Astrocyte of the hippocampus (primary cell): ENCODE results near the gene CLDN6.
"Not testable (repeated sequence)": the region's sequence is repeated elsewhere in the genome, so short reads cannot be mapped to it uniquely, and the experiment has no call there.

Source experiments
- DNase-seq: peaks from one replicate; pipeline ENCODE4 v3.0.0; 2011; ENCODE audit warnings: low read depth, low spot score

Gene CLDN6

DNA sequence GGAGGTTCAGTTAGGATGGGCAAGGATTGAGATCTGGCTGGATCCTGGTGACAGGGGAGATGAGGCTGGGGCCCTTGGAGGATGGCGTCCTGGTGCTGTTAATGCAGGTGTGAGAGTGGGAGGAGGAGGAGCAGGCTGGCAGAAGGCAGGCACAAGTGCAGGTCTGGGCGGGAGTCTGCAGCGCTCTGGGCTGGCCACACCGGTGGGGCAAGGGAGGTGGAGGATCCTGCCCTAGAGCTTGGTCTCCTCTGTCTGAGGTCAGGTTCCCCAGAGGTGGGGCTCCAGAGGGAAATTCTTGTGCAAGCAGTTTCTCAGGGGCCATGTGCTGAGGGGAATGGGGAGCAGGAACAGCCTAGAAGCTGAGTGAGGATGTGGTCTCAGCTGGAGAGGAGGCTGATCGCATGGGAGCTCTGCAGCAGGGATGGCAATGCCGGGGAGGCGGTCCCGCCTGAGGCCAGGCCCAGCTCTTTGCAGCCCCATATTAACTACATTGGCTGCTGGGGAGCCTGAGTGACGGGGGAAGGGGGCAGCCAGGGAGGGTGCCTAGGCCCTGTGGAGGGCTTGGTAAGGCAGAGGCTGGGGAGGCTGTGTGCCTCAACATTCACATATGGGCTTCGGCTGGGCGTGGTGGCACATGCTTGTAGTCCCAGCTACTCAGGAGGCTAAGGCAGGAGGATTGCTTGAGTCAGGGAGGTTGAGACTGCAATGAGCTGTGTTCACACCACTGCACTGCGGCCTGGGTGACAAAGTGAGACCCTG lies 34.8 kb upstream of the CLDN6 start:
- DNase-seq: not testable (repeated sequence)

DNA sequence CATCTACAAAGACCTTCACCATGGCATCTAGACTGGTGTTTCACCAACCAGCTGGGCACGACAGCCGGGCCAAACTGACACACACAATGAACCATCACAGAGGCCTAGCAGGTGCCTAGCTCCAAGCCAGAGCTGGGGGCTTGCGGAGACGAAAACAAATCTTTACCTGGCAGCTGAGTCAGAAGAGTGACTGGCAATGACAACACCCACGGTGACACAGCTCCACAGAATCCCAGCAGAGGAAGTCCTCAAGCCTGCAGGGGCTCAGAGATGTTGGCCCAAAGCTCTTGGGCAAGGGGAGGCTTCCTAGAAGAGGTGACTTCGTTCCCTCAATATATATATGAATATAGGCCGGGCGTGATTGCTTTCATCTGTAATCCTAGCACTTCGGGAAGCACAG lies 33.5 kb upstream of the CLDN6 start:
- DNase-seq: no peak

DNA sequence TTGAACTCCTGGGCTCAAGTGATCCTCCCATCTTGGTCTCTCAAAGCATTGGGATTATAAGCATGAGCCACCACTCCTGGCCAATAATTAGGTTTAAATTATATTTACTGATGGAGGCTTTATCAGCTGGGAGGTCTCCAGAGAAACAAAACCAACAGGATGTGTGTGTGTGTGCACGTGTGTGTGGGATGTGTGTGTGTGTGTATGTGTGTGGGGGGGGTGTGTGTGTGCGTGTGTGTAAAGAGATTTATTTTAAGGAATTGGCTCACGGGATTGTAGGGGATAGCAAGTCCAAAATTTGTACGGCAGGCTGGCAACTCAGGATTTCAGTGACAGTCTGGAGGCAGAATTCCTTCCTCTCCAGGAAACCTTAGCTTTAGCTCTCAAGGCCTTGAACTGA lies 33.0 kb upstream of the CLDN6 start:
- DNase-seq: no peak

DNA sequence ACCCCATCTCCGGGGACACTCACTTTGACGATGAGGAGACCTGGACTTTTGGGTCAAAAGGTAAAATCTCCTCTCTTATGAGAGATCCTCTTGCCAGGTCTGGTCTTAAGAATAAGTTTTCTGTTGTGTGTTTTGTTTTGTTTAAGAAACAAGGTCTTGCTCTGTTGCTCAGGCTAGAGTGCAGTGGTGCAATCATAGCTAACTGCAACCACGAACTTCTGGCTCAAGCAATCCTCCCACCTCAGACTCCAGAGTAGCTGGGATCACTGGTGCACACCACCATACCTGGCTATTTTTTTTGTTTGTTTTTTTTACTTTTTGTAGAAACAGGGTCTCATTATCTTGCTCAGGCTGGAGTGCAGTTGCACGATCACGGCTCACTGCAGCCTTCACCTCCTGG lies 32.5 kb upstream of the CLDN6 start:
- DNase-seq: no peak

DNA sequence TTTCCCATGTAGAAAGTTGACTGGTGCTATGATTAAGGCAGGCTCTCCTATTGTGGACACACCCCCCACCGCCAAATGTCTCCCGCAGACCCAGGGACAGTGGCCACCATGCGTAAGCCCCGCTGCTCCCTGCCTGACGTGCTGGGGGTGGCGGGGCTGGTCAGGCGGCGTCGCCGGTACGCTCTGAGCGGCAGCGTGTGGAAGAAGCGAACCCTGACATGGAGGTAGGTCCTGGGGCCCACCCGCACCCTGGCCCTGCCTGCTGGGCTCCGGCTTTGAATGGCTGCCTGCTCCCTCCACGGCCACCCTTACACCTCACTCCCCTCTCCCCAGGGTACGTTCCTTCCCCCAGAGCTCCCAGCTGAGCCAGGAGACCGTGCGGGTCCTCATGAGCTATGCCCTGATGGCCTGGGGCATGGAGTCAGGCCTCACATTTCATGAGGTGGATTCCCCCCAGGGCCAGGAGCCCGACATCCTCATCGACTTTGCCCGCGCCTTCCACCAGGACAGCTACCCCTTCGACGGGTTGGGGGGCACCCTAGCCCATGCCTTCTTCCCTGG lies 32.0 kb upstream of the CLDN6 start:
- no peak for DNase-seq

DNA sequence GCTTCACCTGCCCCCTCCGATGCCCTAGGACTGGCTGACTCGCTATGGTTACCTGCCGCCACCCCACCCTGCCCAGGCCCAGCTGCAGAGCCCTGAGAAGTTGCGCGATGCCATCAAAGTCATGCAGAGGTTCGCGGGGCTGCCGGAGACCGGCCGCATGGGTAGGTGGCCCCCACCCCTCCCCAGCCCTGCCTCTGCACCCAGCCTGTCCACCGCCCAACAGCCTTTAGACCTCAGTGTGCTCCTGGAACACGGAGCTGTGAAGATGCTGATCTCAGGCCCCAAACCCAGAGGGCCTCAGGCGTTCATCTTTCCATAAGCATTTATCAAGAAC lies 29.4 kb upstream of the CLDN6 start:
- DNase-seq: no peak

DNA sequence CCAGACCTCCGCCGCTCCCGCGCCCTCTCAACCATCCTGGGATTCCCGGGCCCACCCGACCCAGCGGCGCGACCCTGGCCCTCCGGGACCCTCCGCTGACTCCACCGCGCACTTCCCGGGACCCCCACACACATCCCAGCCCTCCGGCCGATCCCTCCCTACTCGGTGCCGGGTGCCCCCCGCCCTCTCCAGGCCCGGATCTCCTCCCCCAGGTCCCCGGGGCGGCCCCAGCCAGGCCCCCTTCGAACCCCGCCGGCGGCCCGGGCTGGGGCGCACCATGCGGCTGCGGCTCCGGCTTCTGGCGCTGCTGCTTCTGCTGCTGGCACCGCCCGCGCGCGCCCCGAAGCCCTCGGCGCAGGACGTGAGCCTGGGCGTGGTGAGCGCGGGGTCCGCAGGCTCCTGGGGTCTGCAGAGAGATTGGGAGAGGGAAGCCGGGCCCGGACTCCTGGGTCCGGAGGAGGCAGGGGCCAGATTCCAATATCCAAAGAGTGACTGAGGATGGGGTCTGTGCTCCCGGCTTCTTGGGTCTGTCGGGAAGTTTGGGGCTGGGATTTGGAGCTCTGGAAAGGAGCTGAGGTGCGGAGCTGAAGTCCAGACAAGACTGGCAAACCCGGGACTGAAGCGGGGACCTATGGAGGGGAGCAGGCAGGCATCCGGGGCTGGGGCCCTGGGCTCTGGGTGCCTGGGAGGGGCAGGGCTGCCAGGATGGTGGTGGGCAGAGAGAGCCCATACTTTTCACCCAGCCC lies 28.8 kb upstream of the CLDN6 start:
- peak; percentile 11 for DNase-seq

DNA sequence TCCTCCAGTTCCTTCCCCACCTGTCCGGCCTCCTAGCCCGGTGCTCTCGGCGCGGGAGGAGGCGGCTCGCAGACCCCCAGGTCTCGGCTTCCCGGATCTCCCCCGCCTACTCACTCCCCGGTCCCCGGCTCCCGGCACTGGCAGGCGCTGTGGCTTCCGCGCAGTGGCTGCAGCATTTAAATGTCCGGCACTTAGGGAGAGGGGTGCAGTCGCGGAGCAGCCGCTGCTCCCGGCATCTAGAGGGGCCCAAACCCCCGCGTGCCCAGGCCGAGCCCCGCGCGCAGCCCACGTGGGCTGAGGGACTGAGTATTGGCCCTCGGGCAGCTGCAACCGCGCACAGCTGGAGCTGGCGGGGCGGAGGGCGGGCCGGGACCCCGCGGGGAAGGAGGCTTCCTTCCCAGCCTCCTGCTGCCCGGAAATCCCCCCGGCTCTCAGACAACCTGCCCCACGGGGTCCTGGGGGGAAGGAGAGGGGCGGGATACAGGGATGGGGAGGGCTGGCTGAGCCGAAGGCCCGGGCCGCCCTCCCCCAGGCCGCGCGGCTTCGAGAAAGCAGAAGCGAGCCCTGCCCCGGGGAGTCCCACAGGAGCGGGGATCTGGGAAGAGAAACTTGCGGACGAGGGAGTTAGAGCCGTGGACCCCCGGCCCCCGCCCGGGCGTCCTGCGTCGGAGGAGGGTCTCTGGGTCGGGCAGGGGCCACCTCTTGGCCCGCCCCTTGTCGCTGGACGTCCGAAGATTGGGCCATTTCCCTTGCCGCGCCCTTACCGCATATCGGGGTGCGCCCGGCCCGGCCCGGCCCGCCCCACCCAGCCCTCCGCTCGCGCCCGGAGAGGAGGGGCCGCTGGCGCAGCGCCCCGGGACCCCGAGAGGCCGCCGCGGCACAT lies 28.0 kb upstream of the CLDN6 start, which contains the start of gene MMP25:
Gene MMP25 (plus strand): TSS at position 804 of the 883 bp plus-strand sequence. CDS start 357 bp downstream, outside the sequence.
- DNase-seq: peak; percentile 20

DNA sequence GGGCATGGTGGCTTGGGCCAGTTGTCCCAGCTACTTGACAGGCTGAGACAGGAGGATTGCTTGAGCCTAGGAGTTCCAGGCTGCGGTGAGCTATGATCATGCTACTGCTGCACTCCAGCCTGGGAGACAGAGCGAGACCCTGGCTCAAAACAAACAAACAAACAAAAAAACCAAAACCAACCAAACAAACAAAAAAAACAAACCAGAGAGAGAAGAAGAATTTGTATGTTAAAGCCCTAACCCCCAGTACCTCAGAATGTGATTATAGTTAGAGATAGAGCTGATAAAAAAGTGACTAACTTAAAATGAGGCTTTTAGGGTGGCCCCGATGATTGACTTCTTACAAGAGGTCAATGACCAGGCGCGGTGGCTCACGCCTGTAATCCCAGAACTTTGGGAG lies 26.7 kb upstream of the CLDN6 start:
- DNase-seq: no peak

DNA sequence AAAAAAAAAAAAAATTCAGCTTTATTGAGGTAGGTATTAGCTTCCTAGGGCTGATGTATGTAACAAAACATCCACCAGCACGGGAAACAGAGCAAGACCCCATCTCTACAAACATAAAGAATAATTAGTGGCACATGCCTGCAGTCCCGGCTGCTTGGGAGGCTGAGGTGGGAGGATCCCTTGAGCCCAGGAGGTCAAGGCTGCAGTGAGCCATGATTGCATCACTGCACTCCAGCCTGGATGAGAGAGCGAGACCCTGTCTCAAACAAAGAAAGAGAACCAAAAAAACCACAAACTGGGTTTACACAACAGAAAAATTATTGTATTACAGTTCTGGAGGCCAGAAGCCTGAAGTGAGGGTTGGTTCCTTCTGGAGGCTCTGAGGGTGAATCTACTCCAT lies 24.4 kb upstream of the CLDN6 start:
- no peak for DNase-seq

DNA sequence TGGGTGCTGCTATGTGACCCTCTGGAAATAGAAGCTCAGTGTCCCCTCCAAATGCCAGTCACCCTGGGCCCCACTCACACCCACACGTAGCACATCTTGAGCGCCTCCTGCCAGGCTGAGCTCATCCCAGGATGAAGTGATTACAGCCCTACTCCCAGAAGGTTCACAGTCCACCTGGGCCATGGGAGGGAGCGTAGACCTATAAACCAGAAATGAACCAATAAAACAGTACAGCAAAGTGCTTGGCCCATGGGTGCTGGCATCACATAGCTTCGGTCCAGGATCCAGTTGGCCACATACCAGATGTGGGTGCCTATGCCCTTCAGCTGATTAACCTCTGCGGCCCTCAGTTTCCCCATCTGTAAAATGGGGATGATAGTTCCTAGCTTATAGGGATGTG lies 20.9 kb upstream of the CLDN6 start:
- DNase-seq: no peak

DNA sequence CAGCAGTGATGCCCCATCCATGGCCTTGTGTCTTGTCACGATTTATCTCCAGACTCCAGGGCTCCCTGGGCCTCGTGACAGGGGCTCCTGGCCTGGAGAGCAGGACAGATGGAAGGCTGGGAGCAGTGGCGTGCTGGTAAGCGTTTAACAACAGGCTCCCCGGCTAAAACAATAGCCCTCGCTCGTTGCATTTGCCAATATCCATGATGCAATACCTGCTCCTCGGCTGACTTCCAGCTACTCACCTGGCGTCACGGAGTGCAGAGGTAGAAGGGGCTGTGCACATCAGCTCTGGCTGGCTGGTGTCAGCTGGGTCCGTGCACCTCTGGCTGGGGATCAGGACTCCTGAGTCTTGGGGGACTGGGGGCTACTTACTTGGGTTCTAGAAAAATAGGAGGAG lies 20.3 kb upstream of the CLDN6 start:
- DNase-seq: no peak

DNA sequence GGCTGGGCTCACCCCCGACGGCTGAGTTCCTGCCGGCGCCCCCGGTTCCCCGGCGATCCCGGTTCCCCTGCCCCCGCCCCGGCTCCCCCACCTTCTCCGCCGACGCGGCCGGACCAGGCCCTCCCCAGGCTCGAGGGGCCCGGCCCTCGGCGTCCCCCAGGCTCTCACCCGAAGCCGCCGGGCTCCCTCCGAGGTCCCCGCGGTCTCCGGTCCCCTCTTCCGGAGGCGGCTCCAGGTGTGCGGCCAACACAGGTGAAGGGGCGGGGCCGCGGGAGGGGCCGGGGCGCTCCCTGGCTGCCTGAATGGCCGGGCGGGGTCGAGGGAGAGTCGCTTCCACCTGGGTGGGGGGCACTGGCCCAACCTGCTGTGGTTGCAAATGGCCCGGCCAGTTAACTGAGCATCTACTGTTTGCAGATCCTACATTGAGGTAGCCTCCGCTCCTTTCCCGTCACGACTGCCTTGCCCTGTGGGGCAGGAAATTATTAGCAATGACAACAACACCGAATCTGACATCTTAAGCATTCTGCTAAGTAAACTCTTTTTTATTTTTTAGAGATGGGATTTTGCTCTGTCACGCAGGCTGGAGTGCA lies 18.8 kb upstream of the CLDN6 start, which contains the start of gene BICDL2:
Gene BICDL2 (minus strand): TSS at position 219 of the 590 bp plus-strand sequence. CDS start 1,448 bp downstream, outside the sequence.
- no peak for DNase-seq

DNA sequence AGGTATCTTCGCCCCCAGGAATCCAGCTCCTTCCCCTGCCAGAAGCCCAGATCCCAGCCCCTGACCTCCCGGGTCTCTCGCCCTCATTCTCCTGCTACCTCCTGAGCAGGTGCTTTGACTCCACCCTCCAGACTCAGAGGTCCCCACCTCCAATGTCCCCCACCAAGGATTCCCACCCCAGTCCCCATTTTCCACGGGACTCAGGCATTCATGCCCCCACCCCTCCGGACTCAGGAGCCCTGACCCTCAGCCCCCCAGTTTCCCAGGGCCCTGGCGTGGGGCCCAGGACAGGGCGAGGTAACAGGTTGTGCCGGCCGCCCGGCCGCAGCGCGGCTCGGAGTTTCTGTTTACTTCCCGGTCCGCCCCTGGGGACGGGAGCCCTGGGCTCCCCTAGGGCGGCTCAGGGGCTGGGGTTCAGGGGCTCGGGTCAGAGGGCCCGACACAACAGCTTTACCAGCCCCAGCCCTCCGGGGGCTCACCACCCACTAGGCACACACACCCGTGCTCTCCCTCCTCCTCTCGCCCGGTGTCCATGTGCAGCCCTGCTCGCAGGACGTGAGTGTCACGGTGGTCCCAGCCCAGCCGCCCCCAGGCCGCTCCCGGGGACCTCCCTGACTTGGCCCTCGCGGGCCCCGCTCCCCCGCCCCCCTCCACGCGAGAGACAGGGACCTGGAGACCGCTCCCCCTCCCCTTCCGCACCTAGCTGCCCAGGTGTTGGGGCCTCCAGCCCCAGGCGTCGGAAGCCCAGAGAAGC lies 18.2 kb upstream of the CLDN6 start:
- no peak for DNase-seq

DNA sequence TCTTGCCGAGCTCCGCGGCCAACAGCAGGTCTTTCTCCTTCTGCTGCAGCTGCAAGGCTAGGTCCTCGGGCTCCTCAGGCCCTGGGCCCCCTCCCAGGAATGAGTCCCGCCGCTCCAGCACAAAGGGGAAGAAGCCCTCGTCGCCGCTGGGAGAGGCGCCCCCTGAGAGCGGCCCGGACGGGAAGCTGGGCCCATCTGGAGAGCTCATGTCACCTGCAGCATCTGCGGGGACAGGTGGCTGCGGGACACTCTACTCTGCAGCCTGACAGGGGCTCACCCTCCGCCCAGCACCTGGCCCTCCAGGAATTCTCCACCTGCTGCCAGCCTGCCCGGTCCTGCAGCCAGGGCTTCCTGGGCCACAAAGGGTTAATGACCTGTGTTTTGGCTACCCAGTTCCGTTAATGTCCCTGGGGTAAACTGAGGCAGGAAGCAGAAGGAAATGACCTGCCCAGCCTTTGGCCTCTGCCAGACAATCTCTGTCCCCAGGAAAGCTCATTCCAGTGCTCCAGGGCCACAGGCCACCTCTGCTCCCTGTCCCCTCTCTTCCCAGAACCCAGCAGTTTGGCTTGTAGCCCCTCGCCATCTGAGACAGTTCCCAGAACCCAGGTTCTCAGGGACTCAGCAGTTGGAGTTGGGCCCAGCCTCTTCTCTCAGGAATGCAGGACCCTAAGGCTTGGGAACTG lies 17.4 kb upstream of the CLDN6 start:
- no peak for DNase-seq

DNA sequence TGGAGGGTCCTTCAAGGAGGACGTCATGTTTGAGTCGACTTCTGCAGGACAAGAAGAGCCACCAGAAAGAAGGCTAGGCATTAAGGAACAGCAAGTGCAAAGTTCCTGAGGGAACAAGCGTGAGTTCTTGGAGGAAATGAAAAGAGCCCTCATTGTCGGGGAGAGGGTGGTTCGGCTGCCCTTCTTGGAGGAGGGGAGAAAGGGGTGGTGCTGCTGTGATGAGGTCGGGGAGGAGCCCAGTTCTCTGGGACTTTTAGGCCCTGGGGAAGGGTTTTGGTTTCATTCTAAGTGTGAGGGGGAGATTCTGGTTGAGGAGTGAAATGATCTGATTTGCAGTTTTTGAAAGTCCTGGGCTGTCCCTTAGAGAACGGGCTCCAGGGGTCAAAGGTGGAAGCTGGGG lies 14.6 kb upstream of the CLDN6 start:
- DNase-seq: no peak

DNA sequence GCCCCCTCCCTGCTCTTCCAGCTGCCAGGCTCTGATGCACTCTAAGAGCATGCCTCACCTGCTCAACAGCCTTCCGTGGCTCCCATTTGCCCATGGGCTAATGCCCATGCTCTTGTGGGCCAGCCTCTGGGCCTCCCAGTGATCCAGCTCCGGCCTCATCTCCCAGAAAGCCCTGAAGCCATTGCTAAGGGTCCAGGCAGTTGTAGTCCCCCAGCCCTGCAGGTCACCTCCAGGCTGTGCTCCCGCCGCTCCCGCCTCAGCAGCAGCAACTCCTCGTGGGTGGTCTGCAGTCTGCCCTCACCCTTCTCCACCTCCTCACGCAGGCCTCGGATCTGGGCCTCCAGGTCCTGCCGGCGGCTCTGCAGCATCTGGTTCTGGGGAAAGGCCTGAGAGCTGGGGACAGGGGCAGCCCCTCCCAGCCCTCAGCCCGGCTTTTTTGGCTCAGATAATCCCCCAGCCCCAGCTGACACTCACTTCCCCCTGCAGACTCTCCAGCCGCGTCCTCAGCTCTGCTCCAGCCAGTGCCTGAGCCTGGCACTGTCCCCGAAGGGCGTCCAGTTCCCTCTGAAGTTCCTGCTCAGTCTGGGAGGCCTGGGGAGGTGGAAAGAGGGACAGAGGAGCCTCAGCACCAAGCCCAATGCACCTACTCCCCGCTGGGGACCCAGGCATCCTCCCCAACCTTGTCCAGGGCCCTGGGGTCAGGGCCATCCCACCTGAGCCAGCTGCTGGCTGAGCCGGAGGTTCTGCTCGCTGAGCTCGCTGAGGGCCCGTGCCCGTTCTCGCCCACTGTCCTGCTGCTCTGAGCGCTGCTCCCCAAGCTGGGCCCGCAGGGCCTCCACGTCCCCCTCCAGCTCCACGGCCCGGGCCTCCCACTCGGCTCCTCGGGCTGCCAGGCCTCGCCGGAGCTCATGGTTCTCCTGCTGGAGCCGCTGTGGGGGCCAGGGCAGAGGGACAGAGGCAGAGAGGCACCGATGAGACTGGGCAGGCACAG lies 12.5 kb upstream of the CLDN6 start:
- DNase-seq: no peak

DNA sequence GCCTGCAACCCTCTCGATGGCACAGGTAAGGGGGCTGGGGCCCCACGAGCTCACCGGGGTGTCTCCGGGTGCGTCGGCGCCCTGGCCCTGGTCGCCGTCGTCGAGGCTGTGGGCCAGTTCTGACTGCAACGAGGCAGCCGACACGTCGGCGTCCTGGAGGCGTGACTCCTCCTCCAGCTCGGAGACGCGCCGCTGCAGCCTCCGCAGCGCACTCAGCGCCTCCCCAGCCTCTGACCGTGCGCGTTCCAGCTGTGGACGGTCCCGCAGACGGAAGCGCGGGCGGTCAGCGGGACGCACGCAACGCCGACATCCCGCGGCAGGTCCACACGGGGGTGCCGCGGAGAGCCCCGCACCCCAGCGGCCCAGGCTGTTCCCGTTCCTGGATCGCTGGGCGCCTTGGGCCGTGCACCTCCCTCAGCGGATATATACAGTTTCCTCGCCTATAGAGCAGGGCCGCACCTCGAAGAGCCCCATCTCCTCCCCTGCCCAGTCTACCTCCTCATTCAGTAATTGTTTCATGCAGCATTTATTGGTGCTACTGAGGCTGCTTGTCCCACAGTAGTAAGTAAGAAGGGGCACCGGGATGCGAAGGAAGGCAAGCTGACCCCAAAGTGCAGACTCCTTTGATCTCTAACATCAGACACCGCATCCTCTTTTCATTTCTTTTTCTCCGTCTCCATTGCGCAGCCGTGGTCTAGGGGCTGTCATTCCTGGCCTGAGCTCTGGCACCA lies 11.7 kb upstream of the CLDN6 start:
- peak; percentile 57 for DNase-seq
